ENCODE results near the gene TMEM121B.

DNA sequence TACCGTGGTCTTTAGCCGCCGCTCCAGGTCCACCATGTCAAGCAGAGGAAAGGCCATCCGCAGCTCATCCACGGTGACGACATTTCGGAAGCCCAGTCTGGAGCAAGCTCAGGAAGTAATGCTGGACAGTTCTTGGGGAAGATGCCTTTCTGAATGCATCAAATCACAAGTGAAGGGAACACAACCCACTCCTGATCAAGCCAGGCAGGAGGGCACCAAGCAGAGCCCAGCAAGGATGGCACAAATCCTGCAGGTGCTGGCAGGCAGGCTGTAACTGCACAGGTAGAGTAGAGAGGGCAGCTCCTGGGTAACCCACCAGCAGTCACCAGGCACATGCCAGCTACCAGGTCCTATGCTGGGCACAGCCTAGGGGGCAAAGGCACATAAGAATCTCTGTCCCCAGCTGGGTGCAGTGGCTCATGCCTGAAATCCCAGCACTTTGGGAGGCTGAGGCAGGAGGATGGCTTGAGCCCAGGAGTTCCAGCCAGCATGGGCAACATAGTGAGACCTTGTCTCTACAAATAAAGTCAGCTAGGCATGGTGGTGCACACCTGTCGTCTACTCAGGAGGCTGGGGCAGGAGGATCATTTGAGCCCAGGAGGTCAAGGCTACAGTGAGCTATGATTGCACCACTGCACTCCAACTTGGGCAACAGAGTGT lies 24.0 kb upstream of the TMEM121B start:
- TF ChIP-seq USF2 (IDR thresholded peaks at IDR 0.05; ENCODE audit: borderline replicate concordance, low read depth, low read length): no peak
- TF ChIP-seq RAD21 (IDR thresholded peaks at IDR 0.05; ENCODE audit: low read length): no peak
- TF ChIP-seq CHD2 (IDR thresholded peaks at IDR 0.05; ENCODE audit: low read length, partially characterized antibody): no peak
- no peak for TF ChIP-seq CTCF (IDR thresholded peaks at IDR 0.05)
- TF ChIP-seq IRF3 (IDR thresholded peaks at IDR 0.05; ENCODE audit: low read depth, low read length): no peak
- no peak for TF ChIP-seq EZH2phosphoT487 (IDR thresholded peaks at IDR 0.05; ENCODE audit: borderline replicate concordance, low read depth)
- no peak for TF ChIP-seq POLR2AphosphoS5 (IDR thresholded peaks at IDR 0.05; ENCODE audit: low read depth, low read length)
- no peak for TF ChIP-seq NRF1 (IDR thresholded peaks at IDR 0.05; ENCODE audit: low read depth, low read length)
- TF ChIP-seq, protein P1, sequence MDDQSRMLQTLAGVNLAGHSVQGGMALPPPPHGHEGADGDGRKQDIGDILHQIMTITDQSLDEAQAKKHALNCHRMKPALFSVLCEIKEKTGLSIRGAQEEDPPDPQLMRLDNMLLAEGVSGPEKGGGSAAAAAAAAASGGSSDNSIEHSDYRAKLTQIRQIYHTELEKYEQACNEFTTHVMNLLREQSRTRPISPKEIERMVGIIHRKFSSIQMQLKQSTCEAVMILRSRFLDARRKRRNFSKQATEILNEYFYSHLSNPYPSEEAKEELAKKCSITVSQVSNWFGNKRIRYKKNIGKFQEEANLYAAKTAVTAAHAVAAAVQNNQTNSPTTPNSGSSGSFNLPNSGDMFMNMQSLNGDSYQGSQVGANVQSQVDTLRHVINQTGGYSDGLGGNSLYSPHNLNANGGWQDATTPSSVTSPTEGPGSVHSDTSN (IDR thresholded peaks at IDR 0.05): no peak
- no peak for TF ChIP-seq GABPA (IDR thresholded peaks at IDR 0.05; ENCODE audit: low read depth)
